Hematopoietic multipotent progenitor cell treated with erythropoietin and hydrocortisone succinate and interleukin-3 and kit ligand, for 17 days (in vitro differentiated cells): ENCODE measurements around the gene ATP1A2.
A peak's percentile ranks its signal among the peaks of the same experiment; 100 is the strongest.

ENCODE experiments used
- DNase-seq: peaks from one replicate; pipeline ENCODE4 v3.0.0-alpha.2; 2015; ENCODE audit warnings: low spot score

ATP1A2 gene

DNA sequence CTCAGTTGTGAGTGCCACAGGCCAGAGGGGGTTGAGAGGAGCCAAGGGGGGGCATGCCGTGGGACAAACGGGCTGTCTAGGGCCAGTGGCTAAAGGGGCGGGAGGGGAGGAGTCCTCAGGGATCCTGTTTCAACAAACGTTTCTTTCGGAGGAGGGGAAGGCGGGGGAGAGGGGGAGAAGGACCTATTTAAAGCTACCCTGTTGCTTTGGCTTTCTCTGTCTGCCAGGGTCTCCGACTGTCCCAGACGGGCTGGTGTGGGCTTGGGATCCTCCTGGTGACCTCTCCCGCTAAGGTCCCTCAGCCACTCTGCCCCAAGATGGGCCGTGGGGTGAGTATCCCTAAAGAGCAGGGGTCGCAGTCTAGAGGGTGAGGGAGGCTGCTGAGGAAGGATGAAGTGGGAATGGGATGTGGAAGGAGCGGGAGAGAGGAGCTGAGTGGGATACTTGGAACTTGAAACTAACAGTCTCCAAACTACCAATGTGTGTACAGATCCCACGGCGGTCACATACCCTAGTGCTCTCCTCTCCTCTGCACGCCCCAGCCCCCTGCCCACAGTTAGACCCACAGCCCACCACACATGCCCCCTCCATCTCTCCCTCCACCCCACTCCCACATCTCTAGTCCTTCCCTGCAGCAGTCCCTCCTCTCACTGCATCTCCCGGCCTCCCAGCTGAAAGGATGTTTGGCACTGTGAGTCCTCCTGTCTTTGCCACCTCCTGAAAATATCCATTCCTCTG lies at the start of gene ATP1A2:
ATP1A2 (plus strand) TSS at position 215 of the 738 bp plus-strand sequence; CDS start at position 318, 103 bp downstream.
- no peak for DNase-seq

DNA sequence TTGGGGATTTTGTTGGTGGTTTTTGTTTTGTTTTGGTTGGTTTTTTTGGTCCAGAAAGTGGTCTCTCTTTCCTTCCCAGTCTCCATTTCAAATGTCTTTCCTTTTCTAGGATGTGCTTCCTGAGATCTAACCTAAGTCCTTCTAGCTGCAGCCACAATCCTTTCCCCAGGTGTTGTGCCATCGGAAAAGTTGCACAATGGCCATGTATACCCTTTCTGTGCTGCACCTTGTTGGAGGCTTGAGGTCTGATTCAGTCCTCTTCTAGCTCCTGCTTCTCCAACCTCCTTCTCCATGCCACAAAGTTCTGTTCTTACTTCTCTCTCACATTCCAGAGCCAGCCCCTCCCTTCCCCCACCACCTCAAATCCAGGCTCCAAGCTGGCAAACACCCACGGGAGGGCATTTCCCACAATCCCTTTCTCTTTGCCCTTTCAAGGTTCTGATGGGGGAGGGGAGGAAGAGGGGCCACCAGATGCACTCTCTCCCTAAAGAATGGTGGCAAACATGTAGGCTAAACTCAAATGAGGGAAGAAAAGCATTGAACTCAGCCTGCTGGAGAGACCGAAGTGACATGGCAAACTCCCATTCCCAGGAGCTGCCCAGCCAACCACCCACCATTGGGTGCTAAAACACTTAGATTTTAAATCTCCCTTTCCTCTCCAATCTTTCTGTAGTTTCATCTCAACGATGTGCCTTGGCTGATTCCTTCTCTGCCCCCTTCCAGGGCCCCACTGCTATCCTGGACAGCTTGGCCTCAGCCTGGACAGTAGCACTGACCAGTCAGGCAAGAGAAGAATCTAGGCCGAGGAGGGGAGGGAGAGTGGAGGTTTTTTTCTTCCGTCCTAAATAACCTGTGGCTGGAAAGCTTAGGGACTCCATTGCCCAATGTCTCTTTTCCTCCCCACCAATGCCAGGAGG lies 48.5 kb upstream of the ATP1A2 start:
- no peak for DNase-seq

DNA sequence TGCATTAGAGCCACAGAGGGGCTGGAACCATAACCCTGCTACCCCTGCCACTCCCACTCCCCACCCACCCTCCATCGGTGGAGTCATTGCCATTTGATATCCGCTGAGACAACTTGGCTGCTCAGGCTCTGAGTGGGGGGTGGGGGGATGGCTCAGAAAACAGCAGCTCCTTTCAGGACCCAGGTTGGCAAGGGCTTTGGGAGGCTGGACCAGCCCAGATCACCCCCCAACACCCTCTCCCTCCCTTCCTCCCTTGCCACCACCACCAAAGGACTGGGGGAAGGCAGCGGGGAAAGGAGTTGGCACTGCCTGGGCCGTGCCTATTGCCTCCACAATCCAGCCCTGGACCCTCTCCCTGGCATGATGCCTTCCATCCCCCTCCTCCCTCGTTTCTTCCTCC lies 47.3 kb upstream of the ATP1A2 start:
- no peak for DNase-seq

DNA sequence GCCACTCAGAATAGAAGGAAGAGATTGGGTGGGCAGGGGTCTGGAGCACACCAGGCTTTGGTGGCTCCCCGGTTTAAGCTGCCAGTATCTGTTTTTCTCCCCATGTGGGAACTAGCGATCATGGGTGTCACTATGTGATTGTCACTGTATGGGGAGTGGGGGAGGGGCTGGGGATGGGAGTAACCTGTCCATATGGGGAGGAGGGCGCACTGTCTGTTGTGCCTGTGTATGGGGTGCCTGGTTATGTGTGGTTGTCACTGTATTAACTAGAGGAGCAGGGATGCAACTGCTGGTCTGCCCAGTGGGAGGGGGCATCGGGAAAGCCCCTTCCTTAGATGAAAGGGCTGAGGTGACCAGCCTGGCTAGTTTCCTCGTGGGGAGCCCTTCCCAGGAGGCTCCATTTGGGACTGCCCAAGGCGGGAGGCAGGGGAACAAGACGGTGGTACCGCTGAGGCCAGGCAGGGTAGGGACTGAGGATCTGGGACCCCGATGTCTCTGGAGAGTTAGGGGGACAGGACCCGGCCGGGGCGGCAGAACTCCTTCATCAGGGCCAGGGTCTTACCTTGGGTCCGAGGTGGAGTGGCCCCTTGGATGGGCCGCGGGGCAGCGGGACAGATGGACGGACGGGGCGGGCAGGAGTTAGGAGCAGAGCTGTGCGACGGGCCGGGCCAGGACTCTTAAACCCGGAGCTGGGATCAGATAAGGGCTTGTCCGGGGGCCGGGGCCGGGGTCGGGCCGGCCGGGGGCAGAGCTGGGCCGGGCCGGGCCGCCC lies 45.9 kb upstream of the ATP1A2 start, which contains the start of gene KCNJ10:
KCNJ10 (minus strand) TSS at position 701 of the 772 bp plus-strand sequence. CDS start 27,628 bp downstream, outside the sequence.
- DNase-seq = no peak

DNA sequence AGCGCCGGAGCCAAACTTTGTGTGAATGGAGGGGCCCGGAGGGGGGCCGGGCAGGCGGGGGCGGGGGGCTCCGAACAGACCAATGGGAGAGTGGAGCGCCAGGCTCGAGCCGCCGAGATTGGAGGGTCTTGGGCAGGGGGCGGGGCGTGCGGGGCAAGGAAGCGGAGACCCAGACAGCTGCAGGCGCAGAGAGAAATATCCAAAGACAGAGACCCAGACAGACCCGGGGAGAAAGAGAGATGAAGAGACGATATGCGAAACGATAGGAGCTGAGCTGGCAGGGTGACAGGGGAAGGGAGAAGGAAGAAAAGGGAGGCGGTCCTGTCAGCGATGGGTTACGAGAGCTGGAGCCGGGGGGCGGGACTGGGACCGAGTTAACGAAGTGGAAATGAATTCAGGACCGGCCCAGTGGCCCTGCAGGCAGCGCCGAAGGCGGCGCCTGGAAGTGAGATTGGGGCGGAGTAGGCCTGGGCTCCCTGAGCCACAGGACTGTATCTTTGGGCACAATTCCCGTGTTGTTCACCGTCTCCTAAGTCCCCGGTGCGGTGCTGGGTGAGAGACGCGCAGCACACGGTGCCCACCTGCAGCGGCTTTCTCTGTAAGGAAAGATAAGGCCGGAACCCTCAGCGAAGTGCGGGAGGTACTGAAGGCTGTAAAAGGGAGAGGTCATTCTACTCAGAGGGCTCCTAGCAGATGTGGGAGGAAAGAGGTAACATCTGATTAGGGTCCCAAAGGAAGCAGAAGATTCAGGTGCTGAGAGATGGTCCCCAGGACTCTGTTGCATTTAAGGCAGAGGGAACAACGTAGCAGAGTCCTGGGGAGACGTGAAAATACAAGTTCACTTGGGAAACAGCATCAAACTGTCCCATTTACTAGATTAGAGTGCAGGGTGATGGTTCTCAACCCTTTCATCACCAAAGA lies 45.1 kb upstream of the ATP1A2 start:
- no peak for DNase-seq

DNA sequence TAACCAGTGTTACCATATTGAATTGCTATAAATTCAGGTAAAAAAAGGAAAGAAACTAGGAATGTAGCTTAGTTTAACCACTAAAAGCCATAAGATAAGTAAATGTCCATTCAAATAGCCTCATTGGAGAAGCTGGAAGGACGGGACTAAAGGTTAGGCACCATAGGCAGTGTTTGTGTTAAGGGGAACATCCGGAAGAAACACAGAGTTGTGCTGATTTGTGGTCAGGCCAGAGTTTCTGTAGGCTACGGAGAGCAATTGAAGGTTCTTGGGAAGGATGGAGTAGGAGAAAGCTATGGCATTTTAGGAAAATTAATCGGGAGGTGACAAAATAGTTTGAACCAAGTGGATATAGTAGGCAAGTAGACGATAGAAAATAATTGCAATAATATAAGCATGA lies 44.3 kb upstream of the ATP1A2 start:
- DNase-seq = no peak

DNA sequence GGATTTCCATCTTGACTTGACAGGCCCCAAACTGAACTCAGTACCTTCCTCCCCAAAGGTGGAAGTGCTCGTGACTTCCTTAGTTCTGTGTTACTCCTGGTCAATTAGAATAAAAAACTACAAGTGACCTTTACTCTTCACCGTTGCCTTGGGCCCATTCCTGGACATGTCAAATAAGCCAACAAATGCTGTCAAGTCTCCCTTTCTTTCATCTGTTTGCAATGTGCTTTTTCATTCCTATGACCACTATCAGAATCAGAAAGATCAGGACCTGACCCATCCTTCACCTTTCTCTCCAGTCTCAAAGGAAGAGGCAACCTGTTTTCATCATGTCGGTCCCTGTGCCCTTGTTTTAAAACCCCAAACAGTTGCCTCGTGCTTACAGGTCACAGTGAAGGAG lies 40.7 kb upstream of the ATP1A2 start:
- no peak for DNase-seq

DNA sequence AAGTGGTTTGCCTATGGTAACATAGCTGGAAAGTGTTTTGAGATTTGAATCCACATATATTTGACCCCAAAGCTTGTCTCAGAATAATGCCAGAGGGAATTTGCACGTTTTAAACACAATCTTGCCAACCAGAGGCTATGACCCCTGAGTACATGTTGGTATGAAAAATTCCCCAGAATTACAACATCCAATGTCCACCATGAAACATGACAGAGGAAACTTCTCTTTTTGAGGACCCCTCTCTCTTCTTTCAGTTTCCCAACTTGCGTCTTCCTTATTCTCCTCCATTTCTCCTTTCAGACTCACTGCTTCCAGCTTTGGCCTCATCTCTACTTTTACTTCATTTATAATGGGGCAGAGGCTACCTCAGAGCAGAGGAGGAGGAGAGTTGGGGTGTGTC lies 39.7 kb upstream of the ATP1A2 start:
- DNase-seq = no peak

DNA sequence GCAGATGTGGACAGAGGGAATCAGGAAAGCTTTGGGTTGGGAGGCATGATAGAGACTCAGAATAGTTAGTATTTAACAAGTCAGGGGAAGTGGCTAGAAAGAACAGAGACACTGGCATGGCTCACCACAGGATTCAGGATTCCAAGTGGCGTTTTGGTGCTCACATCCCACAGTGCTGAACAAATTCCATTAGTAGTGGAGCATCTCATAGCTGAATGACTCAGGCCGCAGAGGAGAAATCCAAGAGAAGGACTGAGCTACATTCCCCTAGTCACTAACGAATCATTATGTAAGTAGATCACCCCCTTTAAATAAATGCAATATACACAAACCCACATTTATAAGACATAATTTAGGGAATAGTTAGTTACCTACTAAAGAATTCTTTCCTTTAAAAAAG lies 39.3 kb upstream of the ATP1A2 start:
- no peak for DNase-seq

DNA sequence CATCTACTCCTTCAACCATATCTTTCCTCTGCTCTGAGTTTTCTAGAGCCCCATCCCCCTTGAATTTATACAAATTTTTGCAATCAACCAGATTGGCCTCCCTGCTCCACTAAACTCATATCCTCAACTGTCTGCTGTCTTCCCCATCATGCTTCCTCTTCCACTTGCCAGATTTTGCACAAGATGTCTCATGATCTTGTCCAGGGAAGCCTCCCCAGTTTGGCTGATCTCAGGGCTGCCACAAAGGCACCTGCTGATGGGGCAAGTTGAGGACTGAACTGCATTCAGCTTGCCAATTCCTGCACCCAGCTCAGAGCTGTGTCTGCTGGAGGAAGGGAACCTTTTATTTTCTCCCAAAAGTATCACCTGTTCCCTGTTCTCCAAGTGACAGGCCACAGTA lies 38.1 kb upstream of the ATP1A2 start:
- no peak for DNase-seq

DNA sequence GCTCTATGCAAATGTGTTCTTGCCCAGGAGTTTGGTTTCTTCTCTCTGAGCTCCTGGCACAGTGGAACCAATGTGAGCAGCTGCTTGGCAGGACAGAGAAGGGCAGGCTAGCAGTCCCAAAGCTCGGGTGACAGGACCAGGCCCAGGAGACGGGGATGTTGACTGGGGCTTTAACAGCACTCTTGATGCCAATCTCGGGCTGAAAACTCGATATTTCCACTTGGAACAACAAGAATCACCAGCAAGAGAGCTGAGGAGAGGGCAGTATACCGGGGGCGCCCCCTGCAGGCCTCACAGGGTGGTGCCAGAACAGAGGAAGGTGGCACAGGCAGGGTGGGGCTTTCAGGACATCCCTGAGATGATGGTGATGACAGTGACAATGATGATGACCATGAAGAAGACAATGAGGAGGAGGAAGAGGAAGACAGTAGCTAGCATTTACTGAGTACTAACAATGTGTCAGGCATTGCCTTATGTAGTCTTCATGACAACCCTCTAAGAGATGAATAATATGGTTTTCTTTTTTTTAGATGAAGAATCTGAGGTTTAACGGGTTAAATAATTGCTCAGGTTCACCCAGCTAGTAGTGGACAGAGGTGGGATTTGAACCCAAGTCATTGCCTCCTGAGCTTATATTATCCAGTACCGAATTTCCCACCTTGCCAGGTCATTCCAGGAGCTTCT lies 36.9 kb upstream of the ATP1A2 start:
- DNase-seq = peak; percentile 55

DNA sequence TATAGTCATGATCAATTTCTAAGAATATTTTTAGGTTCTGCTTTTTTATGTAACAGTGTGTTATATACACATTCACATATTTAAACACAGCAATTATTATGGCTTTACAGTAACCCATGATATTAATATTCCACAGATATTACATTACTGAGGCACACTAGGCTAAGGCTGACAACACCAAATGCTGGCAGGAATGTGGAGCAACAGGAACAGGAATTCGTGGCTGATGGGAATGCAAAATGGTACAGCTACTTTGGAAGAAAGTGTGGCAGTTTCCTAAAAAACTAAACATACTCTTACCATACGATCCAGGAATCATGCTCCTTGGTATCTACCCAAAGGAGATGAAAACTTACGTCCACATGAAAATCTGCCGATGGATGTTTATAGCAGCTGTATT lies 36.1 kb upstream of the ATP1A2 start:
- no peak for DNase-seq

DNA sequence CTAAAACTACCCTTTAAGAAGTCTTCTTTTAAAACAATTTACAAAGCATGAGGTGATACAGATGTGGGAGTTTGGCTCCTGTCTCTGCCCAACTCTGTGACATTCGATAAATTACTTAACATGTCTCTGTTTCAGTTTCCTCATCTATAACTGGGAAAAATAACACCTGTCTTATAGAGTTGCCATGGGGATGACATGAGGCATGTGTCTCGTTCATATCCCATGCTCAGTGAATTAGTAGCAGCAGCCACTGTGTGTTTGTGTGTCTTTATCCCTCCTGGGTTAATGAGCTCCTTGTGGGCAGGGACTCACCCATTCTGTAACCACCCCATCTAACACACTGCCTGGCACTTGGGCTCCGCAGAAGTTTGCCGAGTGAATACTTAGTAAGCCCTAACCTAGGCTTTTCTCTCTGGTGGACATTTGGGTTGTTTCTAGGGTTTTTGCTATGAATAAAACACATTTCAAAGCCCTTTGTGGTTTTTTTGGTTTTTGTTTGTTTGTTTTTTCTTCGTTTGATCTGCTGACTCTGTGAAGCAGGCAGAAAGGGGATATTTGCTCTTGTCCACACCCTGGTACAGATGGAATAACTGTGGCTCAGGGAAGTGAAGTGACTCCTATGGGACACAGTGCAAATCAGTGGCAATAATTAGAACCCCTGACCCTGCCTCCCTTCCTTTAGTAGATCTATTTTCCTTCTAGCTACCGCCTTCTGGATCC lies 35.0 kb upstream of the ATP1A2 start:
- no peak for DNase-seq

DNA sequence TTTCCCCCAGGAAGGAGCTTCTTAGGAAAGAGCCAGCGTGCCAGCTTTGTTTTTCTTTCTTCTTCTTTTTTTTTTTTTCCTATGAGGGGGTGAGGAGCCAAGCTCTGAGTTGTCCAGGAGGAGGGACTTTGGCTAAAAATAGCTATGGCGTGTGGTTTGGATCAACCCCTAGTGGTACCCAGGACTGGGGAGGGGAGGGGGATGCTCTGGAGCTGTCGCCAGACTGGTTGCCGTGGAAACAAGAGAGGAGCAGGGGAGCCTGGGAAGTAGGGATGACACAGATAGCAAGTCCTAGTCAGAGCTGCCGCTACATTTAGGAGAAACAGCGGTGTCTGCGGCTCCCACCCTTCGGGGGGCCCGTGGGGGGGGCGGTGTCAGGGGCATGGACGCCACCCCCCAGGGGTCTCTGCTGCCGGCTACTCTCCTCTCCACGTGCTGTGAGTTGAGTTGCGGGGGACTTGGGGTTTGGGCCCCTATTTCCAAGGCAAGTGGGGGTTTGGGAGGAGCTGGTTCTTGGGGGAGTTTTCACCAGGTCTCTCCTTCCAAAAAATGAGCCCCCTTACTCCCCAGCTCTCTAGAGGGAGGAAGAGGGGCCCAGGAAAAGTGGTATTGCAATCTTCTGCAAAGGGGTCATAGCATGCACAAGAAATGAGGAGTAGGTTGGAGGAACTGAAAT lies 34.2 kb upstream of the ATP1A2 start, which contains the start of gene KCNJ9:
KCNJ9 (plus strand) TSS at position 278 of the 676 bp plus-strand sequence. CDS start 2,493 bp downstream, outside the sequence.
- no peak for DNase-seq

DNA sequence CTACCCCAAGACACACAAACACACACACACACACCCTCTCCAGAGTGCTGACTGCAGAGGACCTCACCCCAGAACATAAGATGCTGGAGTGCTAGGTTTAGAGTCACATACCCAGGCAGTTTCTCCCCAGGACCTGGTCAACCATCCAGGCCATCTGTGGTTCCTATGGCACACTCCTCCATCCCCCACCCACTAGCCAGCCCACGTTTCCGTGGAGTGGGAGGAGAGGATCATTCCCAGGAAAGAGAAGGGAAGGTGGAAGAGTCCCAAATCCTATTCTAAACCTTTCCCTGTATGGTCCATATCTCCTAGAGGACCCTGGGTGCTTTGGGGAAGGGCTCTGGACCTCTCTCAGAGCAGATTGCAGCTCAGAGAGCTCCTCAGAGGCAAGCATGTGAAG lies 33.1 kb upstream of the ATP1A2 start:
- no peak for DNase-seq

DNA sequence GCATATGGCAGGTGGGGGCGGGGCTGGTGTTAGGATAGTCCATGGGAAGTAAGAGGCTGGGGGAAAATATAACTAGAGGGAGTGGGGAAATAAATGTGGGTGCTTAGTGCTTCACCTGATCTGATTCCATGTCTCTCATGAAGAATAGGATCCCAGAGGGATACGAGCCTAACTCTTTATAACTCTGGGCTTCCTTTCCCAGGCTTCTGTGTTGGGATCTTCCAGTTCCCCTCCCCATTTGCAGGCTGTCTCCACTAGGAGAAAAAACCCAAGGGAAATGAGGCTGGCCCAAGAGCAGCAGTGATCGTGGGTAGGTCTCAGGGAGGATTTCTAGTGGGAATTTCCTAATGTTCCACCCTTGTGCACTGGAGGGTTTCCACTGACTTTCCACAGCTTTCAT lies 32.6 kb upstream of the ATP1A2 start:
- DNase-seq = no peak

DNA sequence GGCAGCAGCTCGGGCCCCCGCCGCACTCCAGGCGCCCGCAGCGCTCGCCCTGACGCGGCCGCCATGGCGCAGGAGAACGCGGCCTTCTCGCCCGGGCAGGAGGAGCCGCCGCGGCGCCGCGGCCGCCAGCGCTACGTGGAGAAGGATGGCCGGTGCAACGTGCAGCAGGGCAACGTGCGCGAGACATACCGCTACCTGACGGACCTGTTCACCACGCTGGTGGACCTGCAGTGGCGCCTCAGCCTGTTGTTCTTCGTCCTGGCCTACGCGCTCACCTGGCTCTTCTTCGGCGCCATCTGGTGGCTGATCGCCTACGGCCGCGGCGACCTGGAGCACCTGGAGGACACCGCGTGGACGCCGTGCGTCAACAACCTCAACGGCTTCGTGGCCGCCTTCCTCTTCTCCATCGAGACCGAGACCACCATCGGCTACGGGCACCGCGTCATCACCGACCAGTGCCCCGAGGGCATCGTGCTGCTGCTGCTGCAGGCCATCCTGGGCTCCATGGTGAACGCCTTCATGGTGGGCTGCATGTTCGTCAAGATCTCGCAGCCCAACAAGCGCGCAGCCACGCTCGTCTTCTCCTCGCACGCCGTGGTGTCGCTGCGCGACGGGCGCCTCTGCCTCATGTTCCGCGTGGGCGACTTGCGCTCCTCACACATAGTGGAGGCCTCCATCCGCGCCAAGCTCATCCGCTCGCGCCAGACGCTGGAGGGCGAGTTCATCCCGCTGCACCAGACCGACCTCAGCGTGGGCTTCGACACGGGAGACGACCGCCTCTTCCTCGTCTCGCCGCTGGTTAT lies 31.4 kb upstream of the ATP1A2 start:
- DNase-seq = peak; percentile 62

DNA sequence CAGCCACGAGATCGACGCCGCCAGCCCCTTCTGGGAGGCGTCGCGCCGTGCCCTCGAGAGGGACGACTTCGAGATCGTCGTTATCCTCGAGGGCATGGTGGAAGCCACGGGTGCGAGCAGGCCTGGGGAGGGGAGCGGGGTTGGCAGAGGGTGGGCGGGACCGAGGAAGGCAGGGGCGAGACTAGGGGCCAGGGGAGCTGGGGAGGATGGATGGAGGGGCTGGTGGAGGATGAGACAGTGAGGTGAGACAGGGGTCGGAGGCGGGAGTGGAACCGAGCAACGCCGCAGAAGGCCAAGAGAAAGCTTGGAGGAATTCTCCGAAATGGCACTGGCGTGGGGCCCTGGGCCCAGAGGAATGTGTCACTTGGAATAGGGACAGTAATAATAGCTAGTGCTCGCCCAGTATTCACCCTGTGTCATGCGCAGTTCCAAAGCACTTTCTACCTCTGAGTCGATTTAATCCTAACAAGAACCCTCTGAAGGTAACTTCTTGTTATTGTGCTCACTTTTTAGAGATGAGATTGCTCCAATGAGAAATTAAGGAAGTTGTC lies 30.7 kb upstream of the ATP1A2 start:
- no peak for DNase-seq
